GM12878 (cell line): ENCODE results near the gene MB21D2. TPM values are rescaled to one million over a fixed set of nuclear protein-coding genes. Genes with fewer than 3 reads are reported as not detected.

Experiments used
- ATF7 ChIP-seq: fragments of 450-650 bp; IDR thresholded peaks from 2 replicates; pipeline ENCODE4 v1.6.1; 2016; ENCODE audit warnings: low read depth, mild to moderate bottlenecking
- BHLHE40 ChIP-seq, 2 experiments: fragments of 450-650 bp in 1 of 2; IDR thresholded peaks; 2 replicates each; pipeline ENCODE4 v1.6.1; 2011 to 2017; ENCODE audit warnings: low read depth in 2 of 2, borderline replicate concordance in 1 of 2, improper control_type of control experiment in 1 of 2, low read length in 1 of 2, mild to moderate bottlenecking in 1 of 2
- HCFC1 ChIP-seq: fragments of 150-350 bp; IDR thresholded peaks from 2 replicates; pipeline ENCODE4 v1.6.1; 2014; ENCODE audit warnings: low read length
- IKZF1 ChIP-seq: fragments of 450-650 bp; conservative IDR thresholded peaks from 2 replicates; pipeline ENCODE4 v1.6.1; 2017; ENCODE audit warnings: antibody characterized with exemption, mild to moderate bottlenecking
- IRF4 ChIP-seq: IDR thresholded peaks from 2 replicates; pipeline ENCODE4 v1.6.1; 2011; ENCODE audit warnings: low read depth, low read length
- IRF5 ChIP-seq: fragments of 450-650 bp; IDR thresholded peaks from 2 replicates; pipeline ENCODE4 v1.6.1; 2017; ENCODE audit warnings: borderline replicate concordance
- NFXL1 ChIP-seq: fragments of 450-650 bp; IDR thresholded peaks from 2 replicates; pipeline ENCODE4 v1.6.1; 2017; ENCODE audit warnings: antibody characterized with exemption, mild to moderate bottlenecking, borderline replicate concordance
- NR2C2 ChIP-seq: IDR thresholded peaks from 2 replicates; pipeline ENCODE4 v1.6.1; 2011; ENCODE audit warnings: borderline replicate concordance, low read depth; ENCODE audit not compliant: control insufficient read depth, insufficient read length
- PAX5 ChIP-seq: IDR thresholded peaks from 2 replicates; pipeline ENCODE4 v1.6.1; 2011; ENCODE audit warnings: low read depth, low read length, borderline replicate concordance
- PAX8 ChIP-seq: fragments of 450-650 bp; IDR thresholded peaks from 2 replicates; pipeline ENCODE4 v1.6.1; 2017; ENCODE audit warnings: mild to moderate bottlenecking, moderate library complexity
- PKNOX1 ChIP-seq: fragments of 450-650 bp; IDR thresholded peaks from 2 replicates; pipeline ENCODE4 v1.6.1; 2016; ENCODE audit warnings: mild to moderate bottlenecking
- POLR2A ChIP-seq: IDR thresholded peaks from 2 replicates; pipeline ENCODE4 v1.6.1; 2011; ENCODE audit warnings: low read depth, mild to moderate bottlenecking, low read length
- POLR2AphosphoS5 ChIP-seq: IDR thresholded peaks from 2 replicates; pipeline ENCODE4 v1.6.1; 2011; ENCODE audit warnings: mild to moderate bottlenecking, low read length, inconsistent platforms
- SMAD5 ChIP-seq: IDR thresholded peaks from 2 replicates; pipeline ENCODE4 v1.6.1; 2016; ENCODE audit warnings: antibody characterized with exemption, low read depth
- STAT1 ChIP-seq: fragments of 450-650 bp; conservative IDR thresholded peaks from 2 replicates; pipeline ENCODE4 v1.6.1; 2014; ENCODE audit warnings: antibody characterized with exemption, mild to moderate bottlenecking
- SUPT20H ChIP-seq: IDR thresholded peaks from 2 replicates; pipeline ENCODE4 v1.6.1; 2011; ENCODE audit warnings: low read depth, mild to moderate bottlenecking, low read length, moderate library complexity, borderline replicate concordance; ENCODE audit not compliant: control insufficient read depth
- USF1 ChIP-seq: IDR thresholded peaks from 2 replicates; pipeline ENCODE4 v1.6.1; 2011; ENCODE audit warnings: borderline replicate concordance, low read depth, mild to moderate bottlenecking, moderate library complexity, mixed read lengths, low read length; ENCODE audit not compliant: insufficient read depth; ENCODE audit errors: extremely low read length
- YY1 ChIP-seq: IDR thresholded peaks from 2 replicates; pipeline ENCODE4 v1.6.1; 2011; ENCODE audit warnings: low read depth, mild to moderate bottlenecking, low read length
- ZBTB33 ChIP-seq: fragments of 450-650 bp; IDR thresholded peaks from 2 replicates; pipeline ENCODE4 v1.6.1; 2017; ENCODE audit warnings: mild to moderate bottlenecking
- ZBTB4 ChIP-seq: fragments of 450-650 bp; formaldehyde crosslinking; IDR thresholded peaks from 2 replicates; pipeline ENCODE4 v1.4.0; 2022; ENCODE audit warnings: mild to moderate bottlenecking, moderate library complexity
- ZNF207 ChIP-seq: fragments of 450-650 bp; IDR thresholded peaks from 2 replicates; pipeline ENCODE4 v1.6.1; 2014; ENCODE audit warnings: antibody characterized with exemption, mild to moderate bottlenecking, borderline replicate concordance
- ZNF622 ChIP-seq: fragments of 450-650 bp; IDR thresholded peaks from 2 replicates; pipeline ENCODE4 v1.6.1; 2017; ENCODE audit warnings: mild to moderate bottlenecking, inconsistent platforms
- polyA plus RNA-seq, 11 experiments: library from polyadenylated mRNA; depleted of rRNA in 4 of 11; unstranded in 6 of 11; stranded (reverse) in 5 of 11; fragments of >200 nt; fragmentation: Nextera tagmentation in 4 of 11; fragmentation: Illumina TruSeq in 1 of 11; extraction: Ambion mirVana in 4 of 11; extraction: Trizol in 1 of 11; gene quantifications; 1 replicate in 1 of 11; 2 replicates in 10 of 11; pipeline versions ENCODE4 v1.2.1 to v1.2.3, GENCODE V29; 2011 to 2016; ENCODE audit warnings: inconsistent platforms in 2 of 11, missing spikeins in 2 of 11, low read depth in 1 of 11
- total RNA-seq, 4 experiments: library from RNA; depleted of rRNA in 3 of 4; stranded (reverse); fragments of >200 nt in 3 of 4; fragmentation: Illumina TruSeq in 1 of 4; extraction: Trizol in 1 of 4; gene quantifications; 2 replicates each; pipeline versions ENCODE4 v1.2.1 to v1.2.3, GENCODE V29; 2013 to 2021

Gene MB21D2
- total and polyA plus RNA-seq, 10 of the 15 experiments (the other 5 are each of a cell fraction or from before 2014, with no cell fraction given): 7.9 to 21.2 (median 15.3) TPM

- TF ChIP-seq ZBTB33 (no peak), YY1 (peak; percentile 55; the same call in 1 of the 2 replicates), NR2C2 (no peak), IRF5 (no peak), ATF7 (no peak), IKZF1 (peak; percentile 95), PKNOX1 (peak; percentile 43; the same call in 1 of the 2 replicates), STAT1 (no peak), USF1 (no peak), HCFC1 (no peak), SMAD5 (no peak), BHLHE40 (IDR thresholded peaks at IDR 0.05; ENCODE audit: borderline replicate concordance in 1 of 2, low read depth in 2 of 2, low read length in 1 of 2) (no peak), IRF4 (peak; percentile 59; the same call in 1 of the 2 replicates), ZNF207 (no peak), PAX5 (no peak), PAX8 (no peak; the same call in 1 of the 2 replicates), POLR2AphosphoS5 (peak; percentile 58), POLR2A (peak; percentile 31; the same call in 1 of the 2 replicates), ZBTB4 (no peak), SUPT20H (no peak), NFXL1 (no peak), ZNF622 (no peak)
Observed at GRCh38 chr3:192848371-192849233, 69.1 kb downstream of the MB21D2 start (continued).
